Muscle layer of duodenum (tissue), 2 donors: ENCODE results near the gene MMP20.

ENCODE experiments used
- H3K27ac ChIP-seq: one replicate; pipeline ENCODE4 v1.7.0; 2013; ENCODE audit warnings: mild to moderate bottlenecking, low read length
- H3K27me3 ChIP-seq: one replicate; pipeline ENCODE4 v1.7.0; 2013; ENCODE audit warnings: low read depth, mild to moderate bottlenecking, control low read depth, low read length
- H3K36me3 ChIP-seq, 2 donors: one replicate each; pipeline ENCODE4 v1.7.0; 2013; ENCODE audit warnings: low read length in 2 of 2, control low read depth in 1 of 2, mild to moderate bottlenecking in 1 of 2; ENCODE audit not compliant: insufficient read depth in 2 of 2, control insufficient read depth in 1 of 2
- H3K4me1 ChIP-seq, 2 donors: one replicate each; pipeline ENCODE4 v1.7.0; 2013; ENCODE audit warnings: low read length in 2 of 2, mild to moderate bottlenecking in 2 of 2, control low read depth in 1 of 2, moderate library complexity in 1 of 2; ENCODE audit not compliant: insufficient read depth in 2 of 2, control insufficient read depth in 1 of 2
- H3K4me3 ChIP-seq, 2 donors: one replicate each; pipeline ENCODE4 v1.7.0; 2013; ENCODE audit warnings: low read length in 2 of 2, low read depth in 1 of 2, mild to moderate bottlenecking in 1 of 2
- H3K9me3 ChIP-seq, 2 donors: one replicate each; pipeline ENCODE4 v1.7.0; 2013; ENCODE audit warnings: low read length in 2 of 2, control low read depth in 1 of 2, mild to moderate bottlenecking in 1 of 2; ENCODE audit not compliant: control insufficient read depth in 1 of 2
- donor health status: healthy.

MMP20 gene

DNA sequence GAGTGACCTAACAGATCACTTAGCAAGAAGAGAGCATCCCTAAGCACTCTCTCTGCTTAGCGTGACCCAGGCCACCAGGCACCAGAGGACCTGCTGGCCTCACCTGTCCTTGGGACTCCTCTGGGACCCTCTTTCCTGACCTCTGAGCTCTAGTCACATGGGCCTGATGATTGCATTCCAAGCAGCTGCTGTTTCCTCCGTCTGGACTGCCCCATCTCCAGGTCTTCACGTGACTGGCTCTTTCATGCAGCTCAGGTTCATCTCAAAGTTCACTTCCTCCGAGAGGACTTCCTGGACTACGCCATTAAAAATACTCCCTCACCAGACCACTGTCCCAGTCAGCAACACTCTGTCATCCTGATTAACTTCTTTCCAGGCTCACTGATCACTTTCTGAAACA lies 2.9 kb downstream of the MMP20 start:
- H3K27ac ChIP-seq, result no peak overlapping the region
- no peaks in the 10 kb centered on the region for H3K4me1 ChIP-seq
- H3K9me3 ChIP-seq, result no peaks in the 10 kb centered on the region
- H3K4me3 ChIP-seq, result no peak overlapping the region
- H3K27me3 ChIP-seq, result no peaks in the 10 kb centered on the region
- no peaks in the 10 kb centered on the region for H3K36me3 ChIP-seq

- no peaks in the 10 kb centered on the region for H3K36me3 ChIP-seq
- H3K27me3 ChIP-seq, result no peaks in the 10 kb centered on the region
- H3K4me3 ChIP-seq, result no peak overlapping the region
- H3K9me3 ChIP-seq, result no peaks in the 10 kb centered on the region
- no peaks in the 10 kb centered on the region for H3K4me1 ChIP-seq
- no peak overlapping the region for H3K27ac ChIP-seq
Measured at GRCh38 chr11:102620818-102621561, 4.1 kb downstream of the MMP20 start.

DNA sequence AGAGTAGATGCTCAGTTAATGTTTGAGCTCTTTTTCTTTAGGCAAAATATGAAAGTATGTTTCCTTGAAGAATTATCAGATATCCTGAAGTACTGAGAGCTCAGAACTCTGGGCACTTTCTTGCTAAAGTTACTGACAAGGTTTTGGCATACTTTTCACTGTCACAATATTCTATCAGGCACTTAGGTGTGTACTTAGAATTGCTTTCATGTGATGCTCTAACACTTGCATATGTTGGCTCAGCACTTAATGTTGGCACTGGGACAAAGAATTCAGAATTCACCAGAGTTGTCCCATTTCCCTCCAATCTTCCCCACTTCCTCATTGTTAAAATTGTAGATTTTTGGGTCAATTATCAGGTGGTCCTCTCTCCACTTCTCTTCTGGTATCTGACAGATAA lies 5.0 kb downstream of the MMP20 start:
- no peak overlapping the region for H3K27ac ChIP-seq
- H3K36me3 ChIP-seq, result no peaks in the 10 kb centered on the region
- H3K4me3 ChIP-seq, result no peak overlapping the region
- H3K27me3 ChIP-seq, result no peaks in the 10 kb centered on the region
- no peaks in the 10 kb centered on the region for H3K9me3 ChIP-seq
- H3K4me1 ChIP-seq, result no peaks in the 10 kb centered on the region

DNA sequence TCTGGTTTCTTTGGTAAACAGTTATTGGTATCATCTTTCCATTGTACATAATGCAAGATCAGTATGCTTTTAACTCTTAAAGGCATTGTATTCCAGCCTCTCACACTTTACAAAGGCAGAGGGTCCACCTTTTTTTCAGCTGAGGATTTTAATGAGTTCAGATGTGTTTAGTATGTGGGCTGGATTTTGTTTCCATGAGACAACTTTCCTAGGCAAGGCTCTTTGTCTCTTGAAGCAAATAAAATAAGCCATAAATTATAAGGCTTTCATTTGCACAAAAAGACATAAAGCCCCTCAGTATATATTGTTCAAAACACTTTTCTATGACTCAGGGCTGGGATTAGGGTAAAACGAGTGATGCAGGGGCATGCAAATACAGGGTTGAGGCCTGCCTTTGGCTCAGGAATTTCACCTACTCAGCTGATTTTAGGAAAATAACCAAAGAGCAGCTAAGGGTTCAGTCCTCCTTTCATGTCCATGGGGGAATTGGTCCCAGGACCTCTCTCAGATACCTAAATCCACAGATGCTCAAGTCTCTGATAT lies 7.6 kb downstream of the MMP20 start:
- H3K4me1 ChIP-seq, result no peaks in the 10 kb centered on the region
- H3K27ac ChIP-seq, result no peak overlapping the region
- no peaks in the 10 kb centered on the region for H3K27me3 ChIP-seq
- H3K9me3 ChIP-seq, result no peaks in the 10 kb centered on the region
- H3K36me3 ChIP-seq, result no peaks in the 10 kb centered on the region
- no peak overlapping the region for H3K4me3 ChIP-seq

DNA sequence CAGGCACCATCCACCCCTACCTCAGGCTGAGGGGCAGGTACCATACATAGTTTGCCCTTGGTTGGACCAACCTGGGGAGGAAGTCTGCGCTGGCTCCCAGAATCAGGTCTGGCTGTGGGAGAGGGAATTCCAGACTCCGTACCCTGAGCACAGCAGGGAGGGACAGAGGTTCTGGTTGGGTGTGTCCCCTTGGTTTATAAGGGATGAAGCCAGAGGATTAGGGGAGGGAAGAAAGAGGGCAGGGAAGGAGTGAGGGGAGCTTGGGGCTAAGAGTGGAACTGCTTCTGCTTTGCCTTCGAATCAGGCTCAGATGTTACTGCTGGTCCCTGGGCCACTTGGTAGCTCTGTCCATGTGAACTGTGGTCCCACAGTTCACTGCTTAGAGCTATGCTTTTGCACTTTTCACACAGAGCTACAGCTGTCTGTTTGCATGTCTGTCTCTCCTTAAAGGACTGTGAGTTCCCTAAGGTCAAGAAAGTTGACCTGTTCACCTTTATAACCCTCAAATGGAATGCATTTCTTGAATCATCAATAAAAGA lies 9.2 kb downstream of the MMP20 start:
- H3K27ac ChIP-seq, result no peak overlapping the region
- no peaks in the 10 kb centered on the region for H3K4me1 ChIP-seq
- no peaks in the 10 kb centered on the region for H3K36me3 ChIP-seq

DNA sequence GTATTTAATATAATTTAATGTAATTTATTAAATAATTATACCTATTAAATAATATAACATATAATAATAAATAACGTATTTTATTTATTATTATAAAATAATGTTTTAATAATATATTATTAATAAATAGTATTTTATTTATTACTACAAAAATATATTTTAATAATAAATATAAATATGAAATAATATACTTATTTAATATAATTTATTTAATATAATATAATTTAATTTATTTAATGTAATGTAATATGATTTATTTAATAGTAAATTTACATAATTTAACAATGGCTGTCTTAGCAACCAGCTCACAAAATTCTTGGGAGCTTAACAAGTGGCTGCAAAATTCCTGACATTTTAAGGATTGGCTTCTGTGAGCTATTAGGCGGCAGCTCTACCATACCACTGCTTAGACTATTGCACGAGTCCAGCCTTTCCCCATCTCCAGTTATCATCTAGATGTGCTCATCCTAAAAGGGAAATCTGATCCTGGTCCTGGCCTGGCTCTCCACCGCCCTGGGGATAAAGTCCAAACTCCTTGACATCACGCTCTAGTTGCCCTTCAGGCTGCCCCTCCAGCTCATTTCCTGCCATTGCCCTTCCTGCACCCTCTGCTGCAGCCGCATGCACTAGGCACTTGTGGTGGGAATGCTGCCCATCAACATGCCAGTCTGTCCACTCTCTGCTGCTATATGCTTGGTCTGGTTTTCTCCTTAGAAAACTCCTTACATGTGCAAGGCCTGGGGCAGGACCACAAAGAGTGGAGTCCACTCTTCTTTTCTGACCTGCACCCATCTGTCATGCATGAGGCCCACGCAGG lies 9.8 kb downstream of the MMP20 start:
- H3K4me3 ChIP-seq, result no peak overlapping the region
- H3K36me3 ChIP-seq, result no peaks in the 10 kb centered on the region
- H3K27me3 ChIP-seq, result no peaks in the 10 kb centered on the region
- no peaks in the 10 kb centered on the region for H3K9me3 ChIP-seq
- H3K27ac ChIP-seq, result no peak overlapping the region
- no peaks in the 10 kb centered on the region for H3K4me1 ChIP-seq

More for the DNA sequence above, 9.2 kb downstream of the MMP20 start:
- H3K27me3 ChIP-seq, result no peaks in the 10 kb centered on the region
- no peak overlapping the region for H3K4me3 ChIP-seq
- H3K9me3 ChIP-seq, result no peaks in the 10 kb centered on the region

DNA sequence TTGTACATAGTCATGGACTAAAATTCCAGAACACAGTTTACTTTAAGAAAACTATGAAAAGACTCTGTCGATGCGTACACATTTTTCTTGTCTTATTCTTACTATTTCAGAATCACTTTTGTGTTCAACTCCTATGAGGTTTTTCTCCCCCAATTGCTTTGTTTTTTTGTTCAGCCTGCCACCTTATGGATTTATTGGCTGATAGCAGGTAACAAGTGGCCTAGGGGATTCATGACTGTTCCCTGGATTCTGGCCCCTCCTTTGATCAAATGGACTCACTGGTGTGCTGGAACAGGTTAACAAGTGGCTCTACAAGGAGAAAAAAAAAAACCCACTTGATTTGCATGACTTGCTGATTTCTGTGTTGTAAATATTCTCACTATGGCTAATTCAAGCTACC lies 10.6 kb downstream of the MMP20 start:
- no peaks in the 10 kb centered on the region for H3K27me3 ChIP-seq
- H3K36me3 ChIP-seq, result no peaks in the 10 kb centered on the region
- no peak overlapping the region for H3K27ac ChIP-seq
- H3K9me3 ChIP-seq, result no peaks in the 10 kb centered on the region
- no peaks in the 10 kb centered on the region for H3K4me1 ChIP-seq
- no peak overlapping the region for H3K4me3 ChIP-seq

GRCh38 chr11:102614031-102614430 lies 11.1 kb downstream of the MMP20 start:
- H3K27me3 ChIP-seq, result no peaks in the 10 kb centered on the region
- H3K9me3 ChIP-seq, result no peaks in the 10 kb centered on the region
- no peaks in the 10 kb centered on the region for H3K36me3 ChIP-seq
- H3K4me3 ChIP-seq, result no peak overlapping the region
- H3K4me1 ChIP-seq, result no peaks in the 10 kb centered on the region
- no peak overlapping the region for H3K27ac ChIP-seq

GRCh38 chr11:102613450-102613849 lies 11.7 kb downstream of the MMP20 start:
- Histone ChIP-seq H3K27me3 (no peaks in the 10 kb centered on the region), H3K9me3 (no peaks in the 10 kb centered on the region), H3K4me3 (no peak overlapping the region), H3K4me1 (no peaks in the 10 kb centered on the region), H3K27ac (no peak overlapping the region), H3K36me3 (no peaks in the 10 kb centered on the region)

DNA sequence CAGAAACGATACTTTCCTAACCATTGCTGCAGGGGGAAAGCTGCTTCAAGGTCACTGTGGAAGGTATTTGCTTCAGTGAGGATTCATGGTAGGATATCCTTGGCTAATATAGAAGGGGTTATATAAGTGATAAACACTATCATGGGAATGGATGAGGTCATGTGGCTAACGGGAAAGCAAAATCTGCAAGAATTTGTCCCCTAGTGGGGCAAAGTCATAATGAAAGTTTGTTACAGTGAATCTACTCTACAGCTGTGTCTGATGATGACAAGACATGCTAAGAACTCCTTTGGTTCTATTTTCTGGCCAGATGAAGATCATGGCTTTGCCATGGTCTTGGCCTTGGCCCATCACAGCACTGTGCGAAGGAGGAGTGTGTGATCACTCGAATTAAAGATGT lies 13.8 kb downstream of the MMP20 start:
- H3K27ac ChIP-seq, result no peak overlapping the region
- no peaks in the 10 kb centered on the region for H3K27me3 ChIP-seq
- no peaks in the 10 kb centered on the region for H3K4me1 ChIP-seq
- no peak overlapping the region for H3K4me3 ChIP-seq
- H3K9me3 ChIP-seq, result no peaks in the 10 kb centered on the region
- H3K36me3 ChIP-seq, result no peaks in the 10 kb centered on the region

- Histone ChIP-seq H3K27ac (no peak overlapping the region), H3K4me1 (no peaks in the 10 kb centered on the region), H3K36me3 (no peaks in the 10 kb centered on the region), H3K27me3 (no peaks in the 10 kb centered on the region), H3K9me3 (no peaks in the 10 kb centered on the region), H3K4me3 (no peak overlapping the region)
Measured at GRCh38 chr11:102610200-102610599, 14.9 kb downstream of the MMP20 start.
